ENCODE measurements around the gene DEFB124.
"Not testable (repeated sequence)": the region's sequence is repeated elsewhere in the genome, so short reads cannot be mapped to it uniquely, and the experiment has no call there.

DEFB124 gene

DNA sequence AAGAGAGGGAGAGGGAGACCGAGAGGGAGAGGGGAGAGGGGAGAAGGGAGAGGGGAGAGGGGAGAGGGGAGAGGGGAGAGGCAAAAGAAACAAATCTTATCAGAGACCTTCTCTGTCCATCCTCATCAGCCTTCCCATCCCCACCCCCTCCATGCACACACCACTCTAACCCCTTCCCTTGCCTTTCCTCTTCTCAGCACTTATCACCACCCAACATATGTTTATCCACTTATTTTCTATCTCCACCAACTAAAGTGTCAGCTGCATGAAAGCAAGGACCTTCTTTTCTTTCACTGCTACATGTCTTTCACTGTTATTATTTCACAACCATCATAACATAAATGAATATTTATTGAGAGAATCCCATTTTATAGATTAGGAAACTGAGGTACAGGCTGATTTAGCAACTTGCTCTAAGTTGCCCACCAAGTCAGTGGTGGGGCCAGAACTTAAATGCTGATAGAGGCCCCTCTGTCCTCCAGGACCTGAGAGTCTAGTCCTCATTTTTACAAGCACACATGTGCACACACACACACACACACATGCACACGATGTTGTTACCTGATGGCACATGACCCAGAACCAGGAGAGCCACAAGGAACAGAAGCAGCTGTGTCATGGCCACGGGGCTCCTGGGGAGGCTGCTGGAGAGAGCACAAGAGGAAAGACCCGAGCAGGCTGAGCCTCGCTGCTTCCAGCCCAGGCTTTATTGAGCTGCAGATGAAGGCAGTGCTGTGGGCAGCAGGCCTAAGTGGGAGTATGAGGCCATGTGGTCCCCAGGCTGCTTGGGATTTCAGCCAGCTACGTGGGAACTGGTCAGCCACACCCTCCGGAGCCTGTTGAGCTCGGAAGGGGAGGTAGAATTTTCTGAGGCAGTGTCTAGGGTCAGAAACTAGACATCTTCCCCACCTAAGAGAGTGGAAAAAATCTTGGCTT lies 2.3 kb downstream of the DEFB124 start:
- WGBS, 2 experiments = 59 to 62% methylated on average over 7 of the region's 8 CpGs

DNA sequence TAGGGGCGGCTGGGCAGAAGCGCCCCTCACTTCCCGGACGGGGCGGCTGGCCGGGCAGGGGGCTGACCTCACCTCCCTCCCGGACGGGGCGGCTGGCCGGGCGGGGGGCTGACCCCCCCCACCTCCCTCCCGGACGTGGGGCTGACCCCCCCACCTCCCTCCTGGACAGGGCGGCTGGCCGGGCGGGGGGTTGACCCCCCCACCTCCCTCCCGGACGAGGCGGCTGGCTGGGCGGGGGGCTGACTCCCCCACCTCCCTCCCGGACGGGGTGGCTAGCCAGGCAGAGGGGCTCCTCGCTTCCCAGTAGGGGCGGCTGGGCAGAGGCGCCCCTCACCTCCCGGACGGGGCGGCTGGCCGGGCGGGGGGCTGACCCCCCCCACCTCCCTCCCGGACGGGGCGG lies 4.0 kb downstream of the DEFB124 start:
- H3K9me3 ChIP-seq (ENCODE audit: control insufficient read depth, low read length); H3K4me3 ChIP-seq (ENCODE audit: insufficient read depth, low read depth, low read length); H3K27ac ChIP-seq (ENCODE audit: insufficient read depth, low read depth, low read length, poor library complexity, severe bottlenecking); H3K4me1 ChIP-seq (ENCODE audit: control insufficient read depth, insufficient read depth, low read length); H3K27me3 ChIP-seq (ENCODE audit: control insufficient read depth, insufficient read depth, low read length, poor library complexity, severe bottlenecking); H3K36me3 ChIP-seq (ENCODE audit: control insufficient read depth, insufficient read depth, low read length): not testable (repeated sequence)
- WGBS, 2 experiments = 96 to 97% methylated on average over 13 to 16 of the region's 33 CpGs

More for the DNA sequence above, 2.3 kb downstream of the DEFB124 start:
- H3K36me3 ChIP-seq (ENCODE audit: control insufficient read depth, insufficient read depth, low read length) = no peaks in the 10 kb centered on the region
- H3K27me3 ChIP-seq (ENCODE audit: control insufficient read depth, insufficient read depth, low read length, poor library complexity, severe bottlenecking) = no peaks in the 10 kb centered on the region
- no peak overlapping the region for H3K27ac ChIP-seq (ENCODE audit: insufficient read depth, low read depth, low read length, poor library complexity, severe bottlenecking)
- H3K4me1 ChIP-seq (ENCODE audit: control insufficient read depth, insufficient read depth, low read length) = no peaks in the 10 kb centered on the region
- peaks cover 7% of the 10 kb centered on the region for H3K9me3 ChIP-seq (ENCODE audit: control insufficient read depth, low read length)
- H3K4me3 ChIP-seq (ENCODE audit: insufficient read depth, low read depth, low read length) = no peak overlapping the region

DNA sequence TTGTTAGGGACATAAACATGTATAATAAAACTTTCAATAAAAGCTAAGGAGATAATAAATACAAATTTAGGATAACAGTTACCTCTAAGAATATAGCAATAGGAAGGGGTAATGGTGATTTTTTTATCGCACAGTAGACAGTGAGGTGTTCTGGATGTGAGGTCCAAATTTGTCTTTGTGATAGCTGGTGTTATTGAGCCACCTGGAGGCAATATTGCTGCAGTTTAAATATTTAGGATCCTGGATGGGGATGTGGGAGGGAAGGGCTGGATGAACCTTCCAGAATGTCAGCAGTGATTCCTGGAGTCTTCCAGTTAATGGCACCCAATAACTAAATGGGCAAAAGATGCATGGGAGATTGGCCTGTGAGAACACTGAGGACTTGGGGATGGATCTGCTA lies 20.6 kb downstream of the DEFB124 start:
- Histone ChIP-seq H3K9me3 (ENCODE audit: control insufficient read depth, low read length) (no peaks in the 10 kb centered on the region), H3K27me3 (ENCODE audit: control insufficient read depth, insufficient read depth, low read length, poor library complexity, severe bottlenecking) (no peaks in the 10 kb centered on the region), H3K4me1 (ENCODE audit: control insufficient read depth, insufficient read depth, low read length) (no peaks in the 10 kb centered on the region), H3K4me3 (ENCODE audit: insufficient read depth, low read depth, low read length) (no peak overlapping the region), H3K36me3 (ENCODE audit: control insufficient read depth, insufficient read depth, low read length) (no peaks in the 10 kb centered on the region), H3K27ac (ENCODE audit: insufficient read depth, low read depth, low read length, poor library complexity, severe bottlenecking) (no peak overlapping the region)
- 70 to 91% methylated on average over 1 of the region's 1 CpG for WGBS, 2 experiments

DNA sequence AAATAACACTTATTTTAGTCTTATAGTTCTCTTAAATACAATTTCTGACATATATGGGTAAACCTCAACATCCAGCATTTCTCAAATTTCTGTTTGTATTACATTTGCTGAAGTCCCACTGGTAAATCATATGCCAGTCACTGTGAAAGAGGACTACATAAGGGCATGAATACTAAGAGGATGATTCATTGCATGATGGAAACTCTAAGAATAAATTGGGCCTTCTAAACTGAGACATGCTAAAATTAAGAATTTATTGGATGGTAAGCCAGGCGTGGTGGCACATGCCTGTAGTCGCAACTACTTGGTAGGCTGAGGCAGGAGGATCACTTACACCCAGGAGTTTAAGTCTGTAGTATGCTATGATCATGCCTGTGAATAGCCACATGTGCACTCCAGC lies 22.4 kb downstream of the DEFB124 start:
- Histone ChIP-seq H3K36me3 (ENCODE audit: control insufficient read depth, insufficient read depth, low read length) (no peaks in the 10 kb centered on the region), H3K27ac (ENCODE audit: insufficient read depth, low read depth, low read length, poor library complexity, severe bottlenecking) (no peak overlapping the region), H3K27me3 (ENCODE audit: control insufficient read depth, insufficient read depth, low read length, poor library complexity, severe bottlenecking) (no peaks in the 10 kb centered on the region), H3K4me1 (ENCODE audit: control insufficient read depth, insufficient read depth, low read length) (no peaks in the 10 kb centered on the region), H3K9me3 (ENCODE audit: control insufficient read depth, low read length) (no peaks in the 10 kb centered on the region), H3K4me3 (ENCODE audit: insufficient read depth, low read depth, low read length) (no peak overlapping the region)
- WGBS, 2 experiments = 81 to 89% methylated on average over 2 of the region's 2 CpGs

DNA sequence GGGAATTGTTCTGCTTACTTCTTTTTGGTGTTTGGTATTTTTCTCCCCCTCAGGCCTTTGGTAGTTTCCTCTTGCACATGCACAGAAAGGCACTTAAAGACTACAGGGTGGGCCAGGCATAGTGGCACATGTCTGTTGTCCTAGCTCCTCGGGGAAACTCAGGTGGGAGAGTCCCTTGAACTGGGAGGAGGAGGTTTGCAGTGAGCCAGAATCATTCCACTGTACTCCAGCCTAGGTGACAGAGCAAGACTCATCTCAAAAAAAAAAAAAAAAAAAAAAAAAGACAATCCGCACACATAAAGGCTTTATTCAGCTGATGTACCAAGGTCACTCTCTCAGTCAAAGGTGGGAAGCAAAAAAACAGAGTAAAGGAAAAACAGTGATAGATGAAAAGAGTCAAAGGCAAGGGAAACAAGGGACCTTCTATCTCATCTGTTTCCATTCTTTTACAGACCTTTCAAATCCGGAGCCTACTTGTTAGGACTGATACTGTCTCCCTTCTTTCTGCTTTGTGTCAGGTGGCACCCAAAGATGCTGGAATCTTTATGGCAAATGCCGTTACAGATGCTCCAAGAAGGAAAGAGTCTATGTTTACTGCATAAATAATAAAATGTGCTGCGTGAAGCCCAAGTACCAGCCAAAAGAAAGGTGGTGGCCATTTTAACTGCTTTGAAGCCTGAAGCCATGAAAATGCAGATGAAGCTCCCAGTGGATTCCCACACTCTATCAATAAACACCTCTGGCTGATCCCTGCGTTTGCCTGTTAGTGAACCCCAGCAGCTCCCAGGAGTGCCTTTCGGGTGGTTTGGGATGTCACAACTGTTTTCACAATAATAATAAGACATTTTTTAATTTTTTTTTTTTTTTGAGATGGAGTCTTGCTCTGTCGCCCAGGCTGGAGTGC lies 25.2 kb downstream of the DEFB124 start:
- Histone ChIP-seq H3K27me3 (ENCODE audit: control insufficient read depth, insufficient read depth, low read length, poor library complexity, severe bottlenecking) (no peaks in the 10 kb centered on the region), H3K27ac (ENCODE audit: insufficient read depth, low read depth, low read length, poor library complexity, severe bottlenecking) (no peak overlapping the region), H3K4me3 (ENCODE audit: insufficient read depth, low read depth, low read length) (no peak overlapping the region), H3K9me3 (ENCODE audit: control insufficient read depth, low read length) (no peaks in the 10 kb centered on the region), H3K4me1 (ENCODE audit: control insufficient read depth, insufficient read depth, low read length) (no peaks in the 10 kb centered on the region), H3K36me3 (ENCODE audit: control insufficient read depth, insufficient read depth, low read length) (no peaks in the 10 kb centered on the region)
- WGBS, 2 experiments = 71 to 72% methylated on average over 6 to 7 of the region's 8 CpGs

DNA sequence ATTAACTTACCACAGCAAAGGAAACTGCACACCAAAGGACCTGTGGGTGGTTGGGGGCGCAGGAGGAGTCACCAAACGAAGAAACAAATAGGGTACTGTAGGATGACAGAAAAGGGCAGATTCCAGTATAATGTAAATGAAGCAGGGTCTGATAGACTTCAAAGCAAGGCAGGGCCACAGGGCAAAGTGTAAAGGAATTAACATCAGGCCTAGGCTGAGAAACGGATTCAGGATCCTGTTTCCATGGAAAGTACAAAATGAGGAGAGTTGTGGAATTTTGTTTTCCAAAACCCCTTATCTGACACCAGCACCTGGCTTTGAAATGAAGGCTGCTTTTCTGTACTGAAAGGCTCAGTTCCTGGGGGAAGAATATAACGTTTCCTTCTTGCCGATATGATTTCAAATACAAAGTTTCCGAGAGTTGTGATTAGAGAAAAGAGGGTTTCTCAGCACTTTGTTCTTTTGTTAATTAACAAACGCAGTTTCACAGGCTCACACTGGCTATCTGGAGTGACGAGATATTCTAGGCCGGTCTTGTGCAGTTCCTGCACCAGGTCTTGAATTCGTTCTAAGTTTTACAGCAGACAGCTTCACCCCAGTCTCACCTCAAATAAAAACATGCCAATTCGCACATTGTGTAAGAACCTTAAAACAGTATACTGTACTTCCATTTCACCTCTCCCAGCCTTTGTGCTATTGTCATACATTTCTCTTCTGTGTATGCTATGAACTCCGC lies 28.7 kb downstream of the DEFB124 start:
- no peak overlapping the region for H3K27ac ChIP-seq (ENCODE audit: insufficient read depth, low read depth, low read length, poor library complexity, severe bottlenecking)
- no peaks in the 10 kb centered on the region for H3K27me3 ChIP-seq (ENCODE audit: control insufficient read depth, insufficient read depth, low read length, poor library complexity, severe bottlenecking)
- no peaks in the 10 kb centered on the region for H3K4me1 ChIP-seq (ENCODE audit: control insufficient read depth, insufficient read depth, low read length)
- H3K4me3 ChIP-seq (ENCODE audit: insufficient read depth, low read depth, low read length) = no peak overlapping the region
- H3K36me3 ChIP-seq (ENCODE audit: control insufficient read depth, insufficient read depth, low read length) = no peaks in the 10 kb centered on the region
- 72 to 79% methylated on average over 11 to 12 of the region's 12 CpGs for whole genome bisulfite sequencing, 2 experiments
- H3K9me3 ChIP-seq (ENCODE audit: control insufficient read depth, low read length) = peaks cover 2% of the 10 kb centered on the region

DNA sequence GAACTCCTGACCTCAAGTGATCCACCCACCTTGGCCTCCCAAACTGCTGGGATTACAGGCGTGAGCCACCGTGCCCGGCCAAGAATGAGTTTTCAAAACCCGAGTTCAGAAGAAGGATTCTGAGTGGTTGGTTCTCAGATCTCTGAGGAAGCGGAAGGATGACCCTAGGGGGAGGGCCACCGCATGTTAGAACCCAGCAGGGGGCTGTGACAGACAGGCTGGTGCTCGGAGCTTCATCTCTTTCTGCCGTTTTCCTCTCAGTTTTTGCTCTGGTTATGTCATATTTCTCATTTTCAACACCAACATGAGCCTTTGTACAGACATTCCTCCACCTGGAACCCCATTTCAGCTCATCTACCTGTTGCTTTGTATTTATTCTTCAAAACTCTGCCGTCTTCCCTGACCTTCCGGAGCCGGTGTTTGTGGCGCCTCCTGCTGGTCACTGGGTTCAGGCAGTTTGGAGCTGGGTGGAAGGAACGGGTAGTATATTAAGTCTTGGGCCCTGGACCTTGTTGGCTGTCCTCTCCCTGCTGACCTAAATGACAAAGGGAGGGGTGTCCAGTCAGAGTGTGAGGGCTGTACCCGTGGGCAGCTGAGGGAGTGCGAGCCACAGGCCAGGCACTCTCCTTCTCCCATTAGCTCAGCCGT lies 34.8 kb downstream of the DEFB124 start, which contains the start of gene DEFB123:
Gene DEFB123, plus strand, starts transcription at position 621 of the 648 bp plus-strand sequence. CDS start 67 bp downstream, outside the sequence.
- H3K9me3 ChIP-seq (ENCODE audit: control insufficient read depth, low read length) = peaks cover 7% of the 10 kb centered on the region
- no peak within 1 kb of the TSS for H3K27ac ChIP-seq (ENCODE audit: insufficient read depth, low read depth, low read length, poor library complexity, severe bottlenecking)
- H3K4me3 ChIP-seq (ENCODE audit: insufficient read depth, low read depth, low read length) = no peak within 1 kb of the TSS
- no peaks in the 10 kb centered on the region for H3K4me1 ChIP-seq (ENCODE audit: control insufficient read depth, insufficient read depth, low read length)
- WGBS, 2 experiments = 81 to 83% methylated on average over 16 of the region's 16 CpGs
- no peaks in the 10 kb centered on the region for H3K27me3 ChIP-seq (ENCODE audit: control insufficient read depth, insufficient read depth, low read length, poor library complexity, severe bottlenecking)
- no peaks in the 10 kb centered on the region for H3K36me3 ChIP-seq (ENCODE audit: control insufficient read depth, insufficient read depth, low read length)

DNA sequence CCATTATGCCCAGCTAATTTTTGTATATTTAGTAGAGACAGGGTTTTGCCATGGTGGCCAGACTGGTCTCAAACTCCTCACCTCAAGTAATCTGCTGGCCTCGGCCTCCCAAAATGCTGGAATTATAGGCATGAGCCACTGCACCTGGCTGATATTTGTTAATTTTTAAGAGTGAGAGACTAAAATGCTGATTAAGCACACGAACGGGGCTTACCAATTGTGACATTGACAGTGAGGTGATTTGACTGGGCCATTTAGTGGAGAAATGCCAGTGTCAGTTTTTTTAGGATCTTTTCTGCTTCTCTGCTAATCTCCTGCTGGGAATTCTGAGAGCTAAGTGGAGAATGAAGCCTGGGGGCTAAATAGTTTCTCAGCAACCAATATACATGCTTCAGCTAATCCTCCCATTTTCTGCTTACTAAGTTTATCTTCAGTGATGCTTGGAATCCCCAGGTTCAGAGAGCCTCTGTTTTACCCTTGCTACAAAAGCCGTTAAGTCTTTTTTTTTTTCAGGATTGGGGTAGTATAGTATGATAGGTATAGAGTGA lies 44.3 kb downstream of the DEFB124 start:
- Histone ChIP-seq H3K36me3 (ENCODE audit: control insufficient read depth, insufficient read depth, low read length) (no peaks in the 10 kb centered on the region), H3K27ac (ENCODE audit: insufficient read depth, low read depth, low read length, poor library complexity, severe bottlenecking) (no peak overlapping the region), H3K9me3 (ENCODE audit: control insufficient read depth, low read length) (peaks cover 5% of the 10 kb centered on the region), H3K4me1 (ENCODE audit: control insufficient read depth, insufficient read depth, low read length) (no peaks in the 10 kb centered on the region), H3K27me3 (ENCODE audit: control insufficient read depth, insufficient read depth, low read length, poor library complexity, severe bottlenecking) (no peaks in the 10 kb centered on the region), H3K4me3 (ENCODE audit: insufficient read depth, low read depth, low read length) (no peak overlapping the region)
- WGBS, 2 experiments = 59 to 75% methylated on average over 4 of the region's 4 CpGs

- not testable (repeated sequence) for H3K36me3 ChIP-seq (ENCODE audit: control insufficient read depth, insufficient read depth, low read length); H3K4me3 ChIP-seq (ENCODE audit: insufficient read depth, low read depth, low read length); H3K4me1 ChIP-seq (ENCODE audit: control insufficient read depth, insufficient read depth, low read length); H3K27me3 ChIP-seq (ENCODE audit: control insufficient read depth, insufficient read depth, low read length, poor library complexity, severe bottlenecking); H3K9me3 ChIP-seq (ENCODE audit: control insufficient read depth, low read length); H3K27ac ChIP-seq (ENCODE audit: insufficient read depth, low read depth, low read length, poor library complexity, severe bottlenecking)
- WGBS, 2 experiments = 95 to 96% methylated on average over 26 to 27 of the region's 31 CpGs
These were observed 47.4 kb downstream of the DEFB124 start for GRCh38 chr20:31427576-31427975.

All from ectodermal cell (in vitro differentiated cells).